ENCODE results near the gene IP6K2. TPM values are rescaled to one million over a fixed set of nuclear protein-coding genes. Genes with fewer than 3 reads are reported as not detected.
"Not testable (repeated sequence)": the region's sequence is repeated elsewhere in the genome, so short reads cannot be mapped to it uniquely, and the experiment has no call there.

IP6K2 gene
- polyA plus RNA-seq, 4 donors: 182 to 311 (median 218) TPM

- DNase-seq (ENCODE audit: low read depth in 4 of 4, low spot score in 2 of 4): not testable (repeated sequence)
These were observed 16.9 kb upstream of the IP6K2 start for GRCh38 chr3:48733752-48734518.

DNA sequence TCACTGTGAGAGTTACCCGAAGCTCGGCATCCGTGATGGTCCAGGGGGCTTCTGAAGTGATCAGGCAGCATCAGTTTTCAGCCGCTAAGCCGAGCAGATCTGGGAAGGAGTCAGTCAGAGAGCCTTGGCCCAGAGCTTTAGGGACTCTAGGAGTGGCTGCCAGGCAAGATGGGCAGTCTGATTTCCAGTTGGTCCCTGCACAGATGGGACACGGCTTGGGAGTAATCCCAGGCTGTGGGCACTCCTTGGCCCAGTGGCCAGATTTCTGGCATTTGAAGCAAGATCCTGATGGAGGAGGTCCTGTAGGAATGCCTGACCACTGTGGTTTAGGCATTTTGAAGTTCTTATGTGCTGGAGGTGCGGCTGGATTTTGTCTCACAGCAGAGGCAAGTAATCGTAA, 10.5 kb upstream of the IP6K2 start:
- DNase-seq (ENCODE audit: low read depth in 4 of 4, low spot score in 2 of 4): no peak

GRCh38 chr3:48725185-48725855, 8.3 kb upstream of the IP6K2 start:
- DNase-seq (ENCODE audit: low read depth in 4 of 4, low spot score in 2 of 4): not testable (repeated sequence)

GRCh38 chr3:48723725-48724124, 6.7 kb upstream of the IP6K2 start:
- DNase-seq (ENCODE audit: low read depth in 4 of 4, low spot score in 2 of 4): no peak

GRCh38 chr3:48723293-48723692, 6.3 kb upstream of the IP6K2 start:
- not testable (repeated sequence) for DNase-seq (ENCODE audit: low read depth in 4 of 4, low spot score in 2 of 4)

DNA sequence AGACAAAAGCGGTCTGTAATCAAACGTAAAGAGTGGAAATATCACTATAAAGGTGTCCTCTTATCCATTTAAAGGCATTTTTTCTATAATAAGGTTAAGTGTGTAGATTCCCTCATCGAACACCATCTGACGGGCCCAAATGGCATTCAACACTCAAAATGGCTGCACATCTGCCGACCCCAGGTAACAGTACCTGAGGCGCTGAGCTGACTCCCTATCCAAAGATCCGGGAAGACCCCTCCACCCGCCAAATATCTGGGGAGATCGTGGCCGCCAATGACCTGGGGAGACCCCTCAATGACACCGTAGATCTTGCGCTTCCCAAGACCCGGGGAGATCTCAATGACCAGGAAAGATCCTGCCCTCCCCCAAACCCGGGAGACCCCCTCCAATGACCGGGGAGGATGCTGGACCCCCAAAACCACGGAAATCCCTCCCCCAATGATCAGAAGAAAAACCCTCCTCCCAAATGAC, 476 bp downstream of the IP6K2 start:
- peak in 2 of 4 donors; percentile 55 to 65 for DNase-seq (ENCODE audit: low read depth in 4 of 4, low spot score in 2 of 4)

GRCh38 chr3:48715174-48715800, 1.7 kb downstream of the IP6K2 start:
- DNase-seq (ENCODE audit: low read depth in 4 of 4, low spot score in 2 of 4): no peak

- DNase-seq (ENCODE audit: low read depth in 4 of 4, low spot score in 2 of 4): no peak
These were observed 5.3 kb downstream of the IP6K2 start for GRCh38 chr3:48711727-48712126.

GRCh38 chr3:48709051-48709461, 8.0 kb downstream of the IP6K2 start:
- no peak for DNase-seq (ENCODE audit: low read depth in 4 of 4, low spot score in 2 of 4)

DNA sequence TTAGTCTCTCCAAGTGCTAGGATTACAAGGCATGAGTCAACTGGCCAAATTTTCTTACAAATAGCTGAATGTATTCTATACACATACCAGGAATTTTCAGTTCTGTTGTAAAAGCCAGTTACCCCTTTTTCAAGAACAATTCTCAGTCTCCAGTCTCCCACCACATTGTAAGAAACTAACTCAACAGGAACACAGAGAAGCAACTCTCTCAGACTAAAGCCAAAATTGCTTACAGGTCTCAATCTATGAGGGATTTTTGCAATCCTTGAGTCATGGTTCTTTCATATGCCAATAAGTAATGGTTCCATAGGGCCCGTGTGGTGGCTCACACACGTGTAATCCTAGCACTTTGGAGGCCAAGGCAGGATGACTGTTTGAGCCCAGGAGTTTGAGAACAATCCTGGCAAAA, 8.5 kb downstream of the IP6K2 start:
- DNase-seq (ENCODE audit: low read depth in 4 of 4, low spot score in 2 of 4): no peak

DNA sequence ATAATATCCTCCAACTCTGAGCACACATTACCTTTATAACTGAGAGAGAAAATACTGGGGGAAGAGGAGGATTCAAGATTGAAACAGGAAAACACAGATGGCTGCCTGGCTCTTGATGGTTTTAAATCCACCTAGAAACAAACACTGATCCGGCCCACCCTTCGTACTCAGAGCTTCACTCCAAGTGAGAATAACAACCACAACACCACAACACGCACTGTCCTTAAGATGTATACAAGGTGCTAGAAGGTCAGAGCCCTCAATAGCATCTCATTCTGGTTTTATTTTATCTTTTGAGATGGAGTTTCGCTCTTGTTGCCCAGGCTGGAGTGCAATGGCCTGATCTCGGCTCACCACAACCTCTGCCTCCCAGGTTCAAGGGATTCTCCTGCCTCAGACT, 9.9 kb downstream of the IP6K2 start:
- DNase-seq (ENCODE audit: low read depth in 4 of 4, low spot score in 2 of 4): no peak

GRCh38 chr3:48702320-48702920, 14.6 kb downstream of the IP6K2 start:
- DNase-seq (ENCODE audit: low read depth in 4 of 4, low spot score in 2 of 4): no peak

- no peak for DNase-seq (ENCODE audit: low read depth in 4 of 4, low spot score in 2 of 4)
These were observed 16.2 kb downstream of the IP6K2 start for GRCh38 chr3:48700731-48701405.

GRCh38 chr3:48698891-48699290, 18.1 kb downstream of the IP6K2 start:
- DNase-seq (ENCODE audit: low read depth in 4 of 4, low spot score in 2 of 4): no peak

DNA sequence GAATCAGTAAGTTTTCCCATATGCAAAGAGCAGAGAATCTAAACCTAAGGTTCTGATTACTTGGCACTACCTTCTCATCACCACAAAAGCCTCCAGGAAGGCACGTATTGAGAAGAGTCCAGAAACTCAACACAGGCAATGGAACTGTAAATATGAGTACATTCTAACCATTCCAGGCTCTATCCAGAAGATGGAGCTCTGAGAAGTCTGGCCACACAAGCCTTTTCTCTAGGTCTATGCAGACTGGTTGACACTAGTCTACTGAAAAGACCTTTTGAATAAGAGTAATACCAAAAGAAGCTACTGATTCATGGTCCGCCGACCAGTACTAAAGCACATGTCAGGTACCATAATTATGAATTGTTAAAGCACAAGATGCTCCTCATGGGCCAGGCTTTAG, 19.1 kb downstream of the IP6K2 start:
- DNase-seq (ENCODE audit: low read depth in 4 of 4, low spot score in 2 of 4): no peak

- DNase-seq (ENCODE audit: low read depth in 4 of 4, low spot score in 2 of 4): no peak
These were observed 20.4 kb downstream of the IP6K2 start for GRCh38 chr3:48696601-48697000.

GRCh38 chr3:48696156-48696555, 20.9 kb downstream of the IP6K2 start:
- no peak for DNase-seq (ENCODE audit: low read depth in 4 of 4, low spot score in 2 of 4)

- DNase-seq (ENCODE audit: low read depth in 4 of 4, low spot score in 2 of 4): no peak
These were observed 21.6 kb downstream of the IP6K2 start for GRCh38 chr3:48695393-48695753.

DNA sequence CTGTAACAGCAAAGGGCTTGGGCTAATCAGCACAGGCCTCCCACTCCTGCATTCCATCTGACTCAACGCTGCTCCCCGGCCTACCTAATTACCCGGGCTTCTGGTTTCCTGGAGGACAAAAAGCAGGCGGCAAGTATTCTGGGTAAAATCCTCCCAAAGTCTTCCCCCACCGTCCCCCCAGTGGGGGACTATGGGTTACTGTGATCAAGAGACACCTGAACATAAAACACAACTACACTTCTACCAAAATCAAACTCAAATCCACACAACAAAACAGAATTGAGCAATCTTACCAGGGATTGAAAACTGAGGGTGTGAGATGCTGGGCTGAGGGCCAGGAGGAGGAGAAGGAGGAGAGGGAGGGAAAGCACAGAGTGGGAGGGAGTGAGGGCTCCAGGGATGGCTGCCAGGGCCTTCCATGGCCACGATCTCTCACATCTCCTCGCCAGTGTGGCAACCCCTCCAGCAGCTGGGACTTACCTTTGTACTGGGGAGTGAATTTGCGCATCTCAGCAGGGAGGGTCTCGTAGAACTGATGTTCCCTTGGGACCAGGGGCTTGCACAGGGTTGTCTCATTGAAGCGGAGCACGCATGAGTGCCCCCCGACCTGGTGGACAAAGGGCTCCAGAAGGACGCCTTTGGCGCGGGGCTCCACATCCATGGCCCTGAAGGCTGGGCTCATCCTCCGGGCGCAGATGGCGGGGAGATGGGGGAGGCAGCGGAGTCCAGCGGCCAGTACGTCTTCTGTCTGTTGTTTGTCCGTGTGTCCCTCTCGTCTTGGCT, 22.2 kb downstream of the IP6K2 start:
- DNase-seq (ENCODE audit: low read depth in 4 of 4, low spot score in 2 of 4): no peak

DNA sequence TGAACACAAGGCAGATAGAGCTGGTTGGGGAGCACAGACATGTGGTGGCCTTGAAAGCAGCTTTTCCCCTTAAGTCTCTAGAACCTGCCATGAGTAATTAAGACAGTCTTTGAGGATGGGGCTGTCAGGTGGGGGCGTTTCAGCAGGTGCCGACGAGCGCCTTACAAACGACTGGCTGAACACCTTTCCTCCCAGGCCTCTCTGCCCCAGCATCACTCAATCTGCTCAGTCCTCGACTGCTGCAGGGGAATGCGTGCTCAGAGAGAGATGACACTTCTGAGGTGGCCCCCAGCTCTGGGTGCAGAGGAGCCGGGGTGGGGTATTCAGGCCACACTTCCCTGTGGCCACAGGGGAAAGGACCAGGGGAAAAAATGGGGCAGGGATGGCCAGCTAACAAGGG, 23.2 kb downstream of the IP6K2 start:
- no peak for DNase-seq (ENCODE audit: low read depth in 4 of 4, low spot score in 2 of 4)

Measured in left renal cortex interstitium (tissue), 4 donors.